H1 (cell line): ENCODE data around the gene MYLK. TPM values are rescaled to one million over a fixed set of nuclear protein-coding genes. Genes with fewer than 3 reads are reported as not detected.

Source experiments
- CTCF ChIA-PET: fragments of 300-600 bp; sonication (Branson Sonifier 250); formaldehyde crosslinking; loops from one replicate; lab custom pipeline; 2021; ENCODE audit not compliant: partially characterized antibody; lab: Charles Lee
- POLR2A ChIA-PET: fragments of 300-600 bp; sonication (Branson Sonifier 250); formaldehyde crosslinking; loops from one replicate; lab custom pipeline; 2021; ENCODE audit warnings: inconsistent platforms; ENCODE audit not compliant: partially characterized antibody; lab: Charles Lee
- DNase-seq, 2 experiments: peaks; one replicate each; pipeline versions ENCODE4 v3.0.0 to v3.0.0-alpha.2; 2010 to 2022; ENCODE audit warnings: low spot score in 2 of 2, low read depth in 1 of 2, mixed read lengths in 1 of 2
- FAIRE-seq: peaks from 2 replicates; lab custom pipeline; 2011; peaks lifted over from hg19 to GRCh38; lab: Jason Lieb, UNC
- H2AFZ ChIP-seq: 2 replicates; pipeline ENCODE4 v1.8.1; 2012; ENCODE audit warnings: low read length, inconsistent platforms
- H2AK5ac ChIP-seq: 2 replicates; pipeline ENCODE4 v1.6.1; 2013; ENCODE audit warnings: low read depth, low read length
- H2BK120ac ChIP-seq: replicated peaks from 2 replicates; pipeline ENCODE3; 2013; ENCODE audit warnings: low read depth, low read length, inconsistent platforms
- H2BK12ac ChIP-seq: 2 replicates; pipeline ENCODE4 v1.6.1; 2013; ENCODE audit warnings: low read depth, low read length
- H2BK15ac ChIP-seq: 2 replicates; pipeline ENCODE4 v1.6.1; 2013; ENCODE audit warnings: low read length
- H2BK20ac ChIP-seq: 2 replicates; pipeline ENCODE4 v1.6.1; 2013; ENCODE audit warnings: low read length
- H2BK5ac ChIP-seq: 2 replicates; pipeline ENCODE4 v1.6.1; 2013; ENCODE audit warnings: low read depth, low read length
- H3K14ac ChIP-seq: 2 replicates; pipeline ENCODE4 v1.6.1; 2013; ENCODE audit warnings: inconsistent platforms; ENCODE audit not compliant: insufficient read length
- H3K18ac ChIP-seq: 2 replicates; pipeline ENCODE4 v1.6.1; 2013; ENCODE audit warnings: low read length; ENCODE audit errors: extremely low read depth
- H3K23ac ChIP-seq: 2 replicates; pipeline ENCODE4 v1.6.1; 2013; ENCODE audit warnings: inconsistent platforms; ENCODE audit not compliant: insufficient read length
- H3K23me2 ChIP-seq: 2 replicates; pipeline ENCODE4 v1.6.1; 2013; ENCODE audit warnings: low read depth, low read length
- H3K27ac ChIP-seq: 2 replicates; pipeline ENCODE4 v1.6.1; 2011; ENCODE audit warnings: low read depth, low read length, inconsistent platforms
- H3K27me3 ChIP-seq, 4 experiments: replicated peaks in 1 of 4; 1 replicate in 1 of 4; 2 replicates in 3 of 4; pipeline versions ENCODE4 v1.6.1 to v1.8.1; 2011 to 2013; ENCODE audit warnings: low read length in 3 of 4, mild to moderate bottlenecking in 3 of 4, inconsistent platforms in 2 of 4, mixed read lengths in 2 of 4, moderate library complexity in 1 of 4; ENCODE audit not compliant: control insufficient read depth in 3 of 4, insufficient read depth in 3 of 4; ENCODE audit errors: extremely low read depth in 1 of 4
- H3K36me3 ChIP-seq, 4 experiments: 2 replicates each; pipeline versions ENCODE4 v1.6.1 to v1.8.1; 2011 to 2013; ENCODE audit warnings: mild to moderate bottlenecking in 4 of 4, low read length in 3 of 4, moderate library complexity in 2 of 4, control low read depth in 1 of 4, inconsistent platforms in 1 of 4; ENCODE audit not compliant: insufficient read depth in 4 of 4, control insufficient read depth in 2 of 4
- H3K4ac ChIP-seq: replicated peaks from 2 replicates; pipeline ENCODE3; 2013; ENCODE audit warnings: low read length, low read depth, mixed read lengths, inconsistent platforms; ENCODE audit not compliant: insufficient read length
- H3K4me1 ChIP-seq, 4 experiments: replicated peaks in 1 of 4; 1 replicate in 1 of 4; 2 replicates in 3 of 4; pipeline versions ENCODE4 v1.6.1 to v1.8.1; 2011 to 2013; ENCODE audit warnings: low read length in 3 of 4, inconsistent platforms in 2 of 4, mixed read lengths in 1 of 4; ENCODE audit not compliant: insufficient read depth in 4 of 4, control insufficient read depth in 3 of 4
- H3K4me2 ChIP-seq, 2 experiments: 2 replicates each; pipeline versions ENCODE4 v1.6.1 to v1.8.1; 2011 to 2013; ENCODE audit warnings: low read depth in 2 of 2, low read length in 2 of 2, control low read depth in 1 of 2, inconsistent platforms in 1 of 2, mild to moderate bottlenecking in 1 of 2; ENCODE audit not compliant: insufficient read depth in 1 of 2
- H3K4me3 ChIP-seq, 4 experiments: fragments of 200-600, 300-600 bp in 1 of 4; sonication (generic), shearing (Covaris generic), sonication (Bioruptor Twin) in 1 of 4; 2 replicates each; pipeline versions ENCODE4 v1.5.1 to v1.8.1; 2011 to 2016; ENCODE audit warnings: low read length in 4 of 4, low read depth in 3 of 4, control low read depth in 2 of 4, inconsistent platforms in 2 of 4, mild to moderate bottlenecking in 2 of 4, mixed read lengths in 1 of 4, moderate library complexity in 1 of 4; ENCODE audit not compliant: insufficient read depth in 2 of 4; ENCODE audit errors: extremely low read depth in 1 of 4
- H3K56ac ChIP-seq: replicated peaks from 2 replicates; pipeline ENCODE3; 2013; ENCODE audit warnings: low read depth, mild to moderate bottlenecking, mixed read lengths, low read length, inconsistent platforms; ENCODE audit not compliant: insufficient read length
- H3K79me1 ChIP-seq: 2 replicates; pipeline ENCODE4 v1.6.1; 2013; ENCODE audit warnings: low read depth, low read length, control low read depth
- H3K79me2 ChIP-seq, 2 experiments: 2 replicates each; pipeline versions ENCODE4 v1.6.1 to v1.8.1; 2012 to 2013; ENCODE audit warnings: low read length in 2 of 2, mild to moderate bottlenecking in 2 of 2, inconsistent platforms in 1 of 2; ENCODE audit not compliant: insufficient read depth in 2 of 2, control insufficient read depth in 1 of 2
- H3K9ac ChIP-seq, 4 experiments: replicated peaks in 1 of 4; 1 replicate in 1 of 4; 2 replicates in 3 of 4; pipeline versions ENCODE4 v1.6.1 to v1.8.1; 2011 to 2013; ENCODE audit warnings: low read depth in 3 of 4, low read length in 3 of 4, control low read depth in 2 of 4, mild to moderate bottlenecking in 2 of 4, moderate library complexity in 2 of 4, inconsistent platforms in 1 of 4; ENCODE audit errors: extremely low read depth in 1 of 4
- H3K9me3 ChIP-seq, 2 experiments: 2 replicates each; pipeline versions ENCODE4 v1.6.1 to v1.8.1; 2012 to 2013; ENCODE audit warnings: mild to moderate bottlenecking in 2 of 2, moderate library complexity in 2 of 2, control low read depth in 1 of 2, inconsistent platforms in 1 of 2, low read depth in 1 of 2, low read length in 1 of 2, mixed read lengths in 1 of 2; ENCODE audit not compliant: insufficient read depth in 2 of 2
- H4K20me1 ChIP-seq, 2 experiments: replicated peaks in 1 of 2; 2 replicates each; pipeline versions ENCODE3 to v1.8.1; 2011 to 2013; ENCODE audit warnings: inconsistent platforms in 2 of 2, low read length in 2 of 2, mild to moderate bottlenecking in 1 of 2; ENCODE audit not compliant: insufficient read depth in 2 of 2, control insufficient read depth in 1 of 2
- H4K5ac ChIP-seq: 2 replicates; pipeline ENCODE4 v1.6.1; 2013; ENCODE audit warnings: low read length, low read depth, mixed read lengths, inconsistent platforms; ENCODE audit not compliant: insufficient read length
- H4K8ac ChIP-seq: 2 replicates; pipeline ENCODE4 v1.8.0; 2013; ENCODE audit warnings: mild to moderate bottlenecking, moderate library complexity, low read length, inconsistent platforms; ENCODE audit not compliant: insufficient read depth; ENCODE audit errors: extremely low read depth
- H4K91ac ChIP-seq: replicated peaks from 2 replicates; pipeline ENCODE3; 2013; ENCODE audit warnings: low read length, mixed read lengths, inconsistent platforms; ENCODE audit not compliant: insufficient read length
- BACH1 ChIP-seq: IDR thresholded peaks from 2 replicates; pipeline ENCODE4 v1.6.1; 2012; ENCODE audit warnings: low read length, improper control_type of control experiment
- GABPA ChIP-seq: IDR thresholded peaks from 2 replicates; pipeline ENCODE4 v1.6.1; 2011; ENCODE audit warnings: mild to moderate bottlenecking, low read length, moderate library complexity, borderline replicate concordance; ENCODE audit not compliant: insufficient read depth
- POLR2AphosphoS5 ChIP-seq: IDR thresholded peaks from 2 replicates; pipeline ENCODE4 v1.6.1; 2011; ENCODE audit warnings: low read depth, low read length
- SAP30 ChIP-seq: fragments of 300-600 bp; sonication (generic); IDR thresholded peaks from 2 replicates; pipeline ENCODE4 v1.7.1; 2012; ENCODE audit warnings: low read length, moderate library complexity, mild to moderate bottlenecking, inconsistent platforms; ENCODE audit not compliant: insufficient read depth, insufficient replicate concordance
- SRF ChIP-seq: IDR thresholded peaks from 2 replicates; pipeline ENCODE4 v1.6.1; 2011; ENCODE audit warnings: mild to moderate bottlenecking, low read depth, low read length, moderate library complexity
- SUZ12 ChIP-seq: fragments of 200-600 bp; sonication (generic); IDR thresholded peaks from 2 replicates; pipeline ENCODE4 v1.6.1; 2012; ENCODE audit warnings: mild to moderate bottlenecking, inconsistent platforms, low read length, moderate library complexity, mixed read lengths
- YY1 ChIP-seq: IDR thresholded peaks from 2 replicates; pipeline ENCODE4 v1.6.1; 2011; ENCODE audit warnings: low read depth, mild to moderate bottlenecking, low read length
- WGBS, 2 experiments: shearing (Covaris generic) in 1 of 2; methylation state at CpG; one replicate each; pipeline versions ENCODE4 v1.1.6 to v1.1.7; 2013 to 2015; ENCODE audit warnings: low lambda C conversion rate in 2 of 2, mixed read lengths in 2 of 2, inconsistent platforms in 1 of 2, low coverage in 1 of 2, missing lambda C conversion rate in 1 of 2; ENCODE audit not compliant: insufficient replicate concordance in 2 of 2, insufficient coverage in 1 of 2, insufficient read length in 1 of 2; ENCODE audit errors: extremely low coverage in 1 of 2, missing lambda C conversion rate in 1 of 2; 5-methylcytosine and 5-hydroxymethylcytosine counted together
- polyA plus RNA-seq, 7 experiments: library from polyadenylated mRNA; depleted of rRNA in 3 of 7; stranded (reverse) in 5 of 7; unstranded in 2 of 7; fragments of >200 nt in 5 of 7; fragments of 200-250 nt in 2 of 7; gene quantifications; 1 replicate in 5 of 7; 2 replicates in 1 of 7; 4 replicates in 1 of 7; pipeline versions ENCODE4 v1.2.1 to v1.2.3, GENCODE V29; 2011 to 2013; ENCODE audit warnings: missing spikeins in 2 of 7, mixed read lengths in 2 of 7
- total RNA-seq: library from RNA; stranded (reverse); fragmentation: NEBNext Ultra II Directional; extraction: Animal tissue kit (Norgen Biotek cat#: 25700); gene quantifications from 2 replicates; pipeline ENCODE4 v1.2.1, GENCODE V29; 2021

The MYLK gene
- total and polyA plus RNA-seq, 2 of the 8 experiments (the other 6 are each of a cell fraction or from before 2014, with no cell fraction given): 11.6 to 21.3 TPM

DNA sequence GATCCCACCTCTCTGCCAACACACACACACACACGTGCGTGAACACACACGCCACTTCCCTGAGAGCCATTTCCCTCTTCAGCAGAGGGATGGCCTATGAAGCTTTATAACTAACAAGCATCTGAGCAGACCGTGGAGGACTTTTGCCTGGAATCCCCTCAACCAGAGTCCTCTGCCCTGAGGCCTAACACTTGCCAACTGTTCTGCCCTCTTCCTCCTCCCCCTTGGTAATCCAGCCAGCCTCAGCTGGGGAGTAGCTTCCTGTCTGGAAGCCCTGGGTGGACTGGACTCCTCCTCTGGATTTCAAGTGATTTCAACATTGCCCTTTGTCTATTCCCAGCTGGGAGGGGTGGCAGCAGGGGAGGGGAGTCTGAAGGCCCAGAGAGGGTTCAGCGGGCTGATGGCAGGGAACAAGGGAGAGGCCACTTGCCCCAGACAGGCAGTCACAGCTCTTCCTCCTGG is 230.9 kb downstream of the MYLK start:
- H3K79me1 ChIP-seq: no peaks in the 10 kb centered on the region
- H4K91ac ChIP-seq: no peak overlapping the region
- no peak overlapping the region for H3K9ac ChIP-seq
- no peak overlapping the region for H3K56ac ChIP-seq
- no peak overlapping the region for H4K5ac ChIP-seq
- DNase-seq: no peak
- H3K23ac ChIP-seq: no peak overlapping the region
- FAIRE-seq: no peak
- no peak overlapping the region for H2BK15ac ChIP-seq
- WGBS, 2 experiments: 85% methylated on average over 5 of the region's 5 CpGs; no CpG with 5 or more reads in 1 of the 2 experiments
- H3K18ac ChIP-seq: no peak overlapping the region
- no peak overlapping the region for H4K8ac ChIP-seq
- no peak overlapping the region for H3K27ac ChIP-seq
- H3K4me1 ChIP-seq: peaks cover 0 to 10% (median 1%) of the 10 kb centered on the region in 4 experiments; a peak in 3 of 7 replicates
- H2AK5ac ChIP-seq: no peak overlapping the region
- peaks cover 0 to 8% (median 3%) of the 10 kb centered on the region in 4 experiments; a peak in 3 of 8 replicates for H3K36me3 ChIP-seq
- H3K9me3 ChIP-seq: peaks cover 5 to 7% of the 10 kb centered on the region in 2 experiments
- peaks cover 0 to 2% of the 10 kb centered on the region in 2 experiments for H4K20me1 ChIP-seq
- H3K4me3 ChIP-seq: no peak overlapping the region
- H2BK5ac ChIP-seq: no peak overlapping the region
- H2BK12ac ChIP-seq: no peak overlapping the region
- no peak overlapping the region for H3K4me2 ChIP-seq
- H3K23me2 ChIP-seq: no peaks in the 10 kb centered on the region; the same call in 1 of the 2 replicates
- no peak overlapping the region for H2AFZ ChIP-seq
- CTCF ChIA-PET: interaction anchor here (1.0 to 32.0 kb wide), 14 partner anchors 6 to 628 kb away, joined by 3 to 1463 read pairs (median 6); no protein-coding TSS in a partner anchor
- TF ChIP-seq SRF (no peak), SUZ12 (no peak), BACH1 (no peak), GABPA (no peak), SAP30 (no peak), YY1 (no peak), POLR2AphosphoS5 (no peak)
- H2BK120ac ChIP-seq: no peak overlapping the region
- POLR2A ChIA-PET: interaction anchor here (1.4 to 2.5 kb wide), 2 partner anchors 11 to 67 kb away, joined by 3 to 7 read pairs; no protein-coding TSS in a partner anchor
- no peak overlapping the region for H3K14ac ChIP-seq
- no peaks in the 10 kb centered on the region for H3K27me3 ChIP-seq
- no peak overlapping the region for H3K4ac ChIP-seq
- H2BK20ac ChIP-seq: no peak overlapping the region
- H3K79me2 ChIP-seq: no peaks in the 10 kb centered on the region
